Stimulated activated naive B cell treated with anti-CD40 and anti-IgM and Interleukin-4, amounts not matched to agents 10 μg/mL and 1 μg/mL and 100 μg/mL, for 72 hours (primary cell): ENCODE measurements around the gene MYL2.
"Not testable (repeated sequence)": the region's sequence is repeated elsewhere in the genome, so short reads cannot be mapped to it uniquely, and the experiment has no call there.

Experiments used
- ATAC-seq, 2 donors: fragments of 150-1000 bp; cut with Tn5 transposase; replicated peaks; 2 replicates each; pipeline ENCODE4 v1.10.0; 2021; ENCODE audit warnings: moderate library complexity in 1 of 2
- DNase-seq: peaks from one replicate; pipeline ENCODE4 v3.0.0; 2021
- H3K27ac Mint-ChIP-seq: one replicate; pipeline ENCODE4 v1.8.0; 2022; ENCODE audit warnings: mild to moderate bottlenecking, mixed read lengths
- H3K27me3 Mint-ChIP-seq, 2 donors: one replicate each; pipeline ENCODE4 v1.8.0; 2022; ENCODE audit warnings: mixed read lengths in 2 of 2
- H3K36me3 Mint-ChIP-seq, 2 donors: one replicate each; pipeline ENCODE4 v1.8.0; 2022; ENCODE audit warnings: mixed read lengths in 2 of 2, mild to moderate bottlenecking in 1 of 2
- H3K4me1 Mint-ChIP-seq, 2 donors: one replicate each; pipeline ENCODE4 v1.8.0; 2022; ENCODE audit warnings: mixed read lengths in 2 of 2, mild to moderate bottlenecking in 1 of 2
- H3K4me3 Mint-ChIP-seq, 2 donors: one replicate each; pipeline ENCODE4 v1.8.0; 2022; ENCODE audit warnings: mild to moderate bottlenecking in 2 of 2, mixed read lengths in 2 of 2, moderate library complexity in 1 of 2
- H3K9me3 Mint-ChIP-seq, 2 donors: one replicate each; pipeline ENCODE4 v1.8.0; 2022; ENCODE audit warnings: mixed read lengths in 2 of 2, mild to moderate bottlenecking in 1 of 2

The MYL2 gene

GRCh38 chr12:110920324-110920910 is at the start of gene MYL2:
TSS of gene MYL2 (minus strand) at chr12:110920579. CDS start at chr12:110920529, 50 bp downstream.
- H3K27ac Mint-ChIP-seq = no peak within 1 kb of the TSS
- no peak for ATAC-seq
- no peaks in the 10 kb centered on the region for H3K9me3 Mint-ChIP-seq
- peaks cover 5 to 7% of the 10 kb centered on the region in 2 donors for H3K4me1 Mint-ChIP-seq
- DNase-seq = no peak
- H3K27me3 Mint-ChIP-seq = peaks cover 0 to 11% of the 10 kb centered on the region in 2 donors
- H3K36me3 Mint-ChIP-seq = no peaks in the 10 kb centered on the region
- H3K4me3 Mint-ChIP-seq = no peak within 1 kb of the TSS

GRCh38 chr12:110966081-110966760 is 45.8 kb upstream of the MYL2 start:
- no peaks in the 10 kb centered on the region for H3K4me1 Mint-ChIP-seq
- no peak for ATAC-seq

GRCh38 chr12:110965574-110965973 is 45.2 kb upstream of the MYL2 start:
- Mint-ChIP-seq H3K4me1 (no peaks in the 10 kb centered on the region), H3K36me3 (no peaks in the 10 kb centered on the region), H3K9me3 (no peaks in the 10 kb centered on the region), H3K27ac (no peak overlapping the region), H3K27me3 (peaks cover 32 to 45% of the 10 kb centered on the region in 2 donors), H3K4me3 (no peak overlapping the region)
- DNase-seq = no peak
- ATAC-seq = no peak

More at GRCh38 chr12:110966081-110966760, 45.8 kb upstream of the MYL2 start:
- Mint-ChIP-seq H3K36me3 (no peaks in the 10 kb centered on the region), H3K9me3 (peaks cover 0 to under 1% of the 10 kb centered on the region in 2 donors), H3K27ac (no peak overlapping the region), H3K27me3 (peaks cover 29 to 46% of the 10 kb centered on the region in 2 donors), H3K4me3 (no peak overlapping the region)
- DNase-seq = no peak

GRCh38 chr12:110960795-110961194 is 40.4 kb upstream of the MYL2 start:
- DNase-seq (no peak), ATAC-seq (no peak)
- Mint-ChIP-seq H3K27me3 (peaks cover 46 to 57% of the 10 kb centered on the region in 2 donors), H3K27ac (no peak overlapping the region), H3K9me3 (no peaks in the 10 kb centered on the region), H3K4me1 (no peaks in the 10 kb centered on the region), H3K4me3 (no peak overlapping the region), H3K36me3 (no peaks in the 10 kb centered on the region)

GRCh38 chr12:110957652-110958051 is 37.3 kb upstream of the MYL2 start:
- Mint-ChIP-seq H3K9me3 (no peaks in the 10 kb centered on the region), H3K27ac (no peak overlapping the region), H3K4me3 (no peak overlapping the region), H3K27me3 (peaks cover 33 to 34% of the 10 kb centered on the region in 2 donors), H3K4me1 (no peaks in the 10 kb centered on the region), H3K36me3 (no peaks in the 10 kb centered on the region)
- ATAC-seq (no peak), DNase-seq (no peak)

GRCh38 chr12:110957159-110957558 is 36.8 kb upstream of the MYL2 start:
- DNase-seq (no peak), ATAC-seq (no peak)
- no peak overlapping the region for H3K4me3 Mint-ChIP-seq
- no peaks in the 10 kb centered on the region for H3K4me1 Mint-ChIP-seq
- H3K36me3 Mint-ChIP-seq = no peaks in the 10 kb centered on the region
- H3K9me3 Mint-ChIP-seq = no peaks in the 10 kb centered on the region
- peaks cover 34 to 38% of the 10 kb centered on the region in 2 donors for H3K27me3 Mint-ChIP-seq
- no peak overlapping the region for H3K27ac Mint-ChIP-seq

- Mint-ChIP-seq H3K27me3 (peaks cover 6 to 17% of the 10 kb centered on the region in 2 donors), H3K9me3 (peaks cover 4 to 12% of the 10 kb centered on the region in 2 donors)
- H3K27ac Mint-ChIP-seq, H3K4me3 Mint-ChIP-seq, ATAC-seq, H3K4me1 Mint-ChIP-seq, H3K36me3 Mint-ChIP-seq, DNase-seq: not testable (repeated sequence)
These were observed 30.5 kb upstream of the MYL2 start for GRCh38 chr12:110950867-110951266.

- Mint-ChIP-seq H3K9me3 (peaks cover 4 to 15% of the 10 kb centered on the region in 2 donors), H3K27me3 (peaks cover 6 to 17% of the 10 kb centered on the region in 2 donors)
- H3K4me3 Mint-ChIP-seq, H3K27ac Mint-ChIP-seq, ATAC-seq, DNase-seq, H3K4me1 Mint-ChIP-seq, H3K36me3 Mint-ChIP-seq: not testable (repeated sequence)
These were observed 30.1 kb upstream of the MYL2 start for GRCh38 chr12:110950466-110950865.

GRCh38 chr12:110948041-110948440 is 27.7 kb upstream of the MYL2 start:
- peaks cover 4 to 20% of the 10 kb centered on the region in 2 donors for H3K27me3 Mint-ChIP-seq
- peaks cover 8 to 15% of the 10 kb centered on the region in 2 donors for H3K9me3 Mint-ChIP-seq
- no peaks in the 10 kb centered on the region for H3K36me3 Mint-ChIP-seq
- H3K4me3 Mint-ChIP-seq = no peak overlapping the region
- ATAC-seq (no peak), DNase-seq (no peak)
- no peak overlapping the region for H3K27ac Mint-ChIP-seq
- H3K4me1 Mint-ChIP-seq = no peaks in the 10 kb centered on the region

GRCh38 chr12:110943373-110943772 is 23.0 kb upstream of the MYL2 start:
- Mint-ChIP-seq H3K4me1 (no peaks in the 10 kb centered on the region), H3K27me3 (peaks cover 20 to 24% of the 10 kb centered on the region in 2 donors), H3K27ac (no peak overlapping the region), H3K36me3 (no peaks in the 10 kb centered on the region), H3K4me3 (no peak overlapping the region), H3K9me3 (peaks cover 8 to 13% of the 10 kb centered on the region in 2 donors)
- no peak for ATAC-seq
- no peak for DNase-seq

GRCh38 chr12:110941391-110941790 is 21.0 kb upstream of the MYL2 start:
- Mint-ChIP-seq H3K27me3 (peaks cover 30 to 37% of the 10 kb centered on the region in 2 donors), H3K4me3 (no peak overlapping the region), H3K36me3 (no peaks in the 10 kb centered on the region), H3K4me1 (peaks cover 6 to 8% of the 10 kb centered on the region in 2 donors), H3K9me3 (peaks cover 6 to 7% of the 10 kb centered on the region in 2 donors), H3K27ac (no peak overlapping the region)
- DNase-seq (no peak), ATAC-seq (no peak)

- Mint-ChIP-seq H3K4me1 (peaks cover 6 to 8% of the 10 kb centered on the region in 2 donors), H3K4me3 (no peak overlapping the region), H3K36me3 (no peaks in the 10 kb centered on the region), H3K27me3 (peaks cover 32 to 41% of the 10 kb centered on the region in 2 donors), H3K9me3 (peaks cover 4% of the 10 kb centered on the region in 2 donors), H3K27ac (no peak overlapping the region)
- ATAC-seq (no peak), DNase-seq (no peak)
These were observed 20.6 kb upstream of the MYL2 start for GRCh38 chr12:110940933-110941332.

GRCh38 chr12:110940296-110940695 is 19.9 kb upstream of the MYL2 start:
- H3K36me3 Mint-ChIP-seq = no peaks in the 10 kb centered on the region
- H3K27ac Mint-ChIP-seq = no peak overlapping the region
- peaks cover 6 to 8% of the 10 kb centered on the region in 2 donors for H3K4me1 Mint-ChIP-seq
- H3K4me3 Mint-ChIP-seq = no peak overlapping the region
- DNase-seq (no peak), ATAC-seq (no peak)
- H3K27me3 Mint-ChIP-seq = peaks cover 32 to 46% of the 10 kb centered on the region in 2 donors
- peaks cover 0 to 4% of the 10 kb centered on the region in 2 donors for H3K9me3 Mint-ChIP-seq

GRCh38 chr12:110937104-110937641 is 16.8 kb upstream of the MYL2 start:
- H3K4me3 Mint-ChIP-seq = peak overlapping the region; percentile 21 to 53
- peaks cover 6 to 8% of the 10 kb centered on the region in 2 donors for H3K4me1 Mint-ChIP-seq
- no peaks in the 10 kb centered on the region for H3K9me3 Mint-ChIP-seq
- ATAC-seq = peak; percentile 47 to 56
- H3K36me3 Mint-ChIP-seq = no peaks in the 10 kb centered on the region
- peak; percentile 14 for DNase-seq
- no peak overlapping the region for H3K27ac Mint-ChIP-seq
- H3K27me3 Mint-ChIP-seq = peaks cover 34 to 54% of the 10 kb centered on the region in 2 donors
